ENCODE data around the gene SRC. TPM values are rescaled to one million over a fixed set of nuclear protein-coding genes. Genes with fewer than 3 reads are reported as not detected.
A peak's percentile ranks its signal among the peaks of the same experiment; 100 is the strongest.
"Not testable (repeated sequence)": the region's sequence is repeated elsewhere in the genome, so short reads cannot be mapped to it uniquely, and the experiment has no call there.

SRC gene
- total RNA-seq, 1 experiment from 2014 or later = 15.3 TPM

DNA sequence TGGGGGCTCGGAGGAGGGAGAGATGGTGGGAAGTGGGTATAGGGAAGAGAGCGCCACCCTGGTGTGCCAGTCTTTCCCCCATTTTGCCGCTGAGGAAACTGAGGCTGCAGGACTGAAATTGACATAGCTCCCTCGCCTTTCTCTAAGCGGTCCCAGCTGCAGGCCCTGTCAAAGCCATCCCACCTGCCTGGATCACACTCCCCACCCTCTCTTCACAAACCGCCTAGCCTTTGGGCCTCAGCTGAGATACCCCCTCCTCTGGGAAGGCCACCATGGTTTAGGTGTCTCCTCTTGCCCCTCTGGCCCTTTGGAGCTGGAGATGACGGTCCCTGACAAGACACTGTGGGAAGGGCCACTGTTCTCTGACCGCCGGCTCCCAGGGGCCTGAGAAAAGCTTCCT is 16.9 kb downstream of the SRC start:
- DNase-seq (ENCODE audit: low spot score) = no peak

DNA sequence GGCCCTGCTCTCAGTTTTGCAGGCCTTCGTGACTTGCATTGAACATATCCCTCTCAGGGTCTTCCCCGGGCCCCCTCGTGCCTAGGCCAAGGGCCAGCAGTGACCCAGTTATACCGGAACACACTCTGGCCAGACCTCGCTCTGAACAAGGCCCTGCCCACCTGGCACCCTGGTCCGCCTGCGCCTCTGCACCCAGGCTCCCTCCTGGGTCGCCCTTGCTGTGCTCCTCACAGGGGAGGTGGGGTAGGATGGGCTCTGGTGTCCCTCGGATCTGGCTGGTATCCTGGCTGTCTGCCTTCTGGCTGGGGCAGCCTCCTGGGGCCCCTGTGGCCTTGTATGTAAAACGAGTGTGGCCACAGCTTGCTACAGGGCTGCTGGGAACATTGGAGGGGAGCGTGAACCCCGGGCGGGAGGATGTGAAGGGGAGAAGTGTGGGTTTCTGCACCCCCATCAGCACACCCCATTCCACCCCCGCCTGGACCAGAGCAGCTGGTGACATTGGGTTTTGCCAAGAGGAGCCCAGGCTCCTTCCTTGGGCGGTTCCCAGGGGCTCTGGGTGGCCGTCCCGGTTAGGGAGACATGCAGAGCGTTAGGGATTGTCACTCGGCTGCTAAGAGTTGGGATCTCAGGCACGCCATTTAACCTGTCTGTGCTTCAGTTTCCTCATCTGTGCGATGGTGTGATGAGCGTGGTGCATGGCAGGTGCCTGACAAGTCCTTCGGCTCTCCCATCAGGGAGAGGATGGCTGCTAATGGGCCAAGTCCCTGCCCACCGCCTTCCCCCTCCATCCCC is 17.5 kb downstream of the SRC start:
- no peak for DNase-seq (ENCODE audit: low spot score)

DNA sequence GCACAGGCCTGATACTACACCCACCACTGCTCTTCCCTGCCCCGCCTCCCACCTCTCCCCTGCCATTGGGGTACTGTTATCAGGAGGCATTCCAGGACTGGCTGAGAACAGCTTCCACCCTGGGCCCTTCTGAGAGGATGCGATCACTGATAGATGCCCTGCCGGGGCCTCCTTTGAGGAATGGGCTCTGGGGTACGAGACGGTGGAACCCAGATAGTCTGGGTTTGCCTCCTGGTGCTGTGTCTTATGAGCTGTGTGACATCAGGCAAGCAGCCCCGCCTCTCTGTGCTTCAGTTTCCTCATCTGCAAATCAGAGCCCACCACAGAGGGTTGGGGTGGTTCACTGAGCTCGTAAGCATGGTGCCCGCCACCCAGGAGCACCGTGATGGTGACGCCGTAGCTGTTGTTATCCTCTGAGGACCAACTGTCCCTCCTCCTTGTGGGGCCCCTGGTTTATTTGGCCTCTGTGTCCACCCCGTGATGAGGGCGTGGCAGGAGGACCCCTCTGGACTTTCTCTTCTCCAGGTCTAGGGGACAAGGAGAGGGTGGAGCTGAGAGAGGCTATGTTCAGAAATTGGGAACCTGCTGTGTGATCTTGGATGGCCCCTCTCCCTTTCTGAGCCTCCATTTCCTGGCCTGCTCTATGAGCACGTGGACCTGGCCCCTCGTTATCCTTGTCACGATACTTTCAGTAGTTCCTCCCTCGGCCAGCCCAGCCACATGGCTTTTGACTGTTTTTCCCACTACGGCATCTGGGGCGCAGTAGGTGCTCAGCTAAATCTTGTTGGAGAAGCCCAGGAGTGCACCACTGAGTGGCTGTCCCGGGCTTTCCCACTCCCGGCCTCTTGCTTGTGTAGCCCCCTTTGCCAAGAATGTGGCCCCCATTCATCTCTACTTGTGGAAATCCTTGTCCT is 18.3 kb downstream of the SRC start:
- no peak for DNase-seq (ENCODE audit: low spot score)

DNA sequence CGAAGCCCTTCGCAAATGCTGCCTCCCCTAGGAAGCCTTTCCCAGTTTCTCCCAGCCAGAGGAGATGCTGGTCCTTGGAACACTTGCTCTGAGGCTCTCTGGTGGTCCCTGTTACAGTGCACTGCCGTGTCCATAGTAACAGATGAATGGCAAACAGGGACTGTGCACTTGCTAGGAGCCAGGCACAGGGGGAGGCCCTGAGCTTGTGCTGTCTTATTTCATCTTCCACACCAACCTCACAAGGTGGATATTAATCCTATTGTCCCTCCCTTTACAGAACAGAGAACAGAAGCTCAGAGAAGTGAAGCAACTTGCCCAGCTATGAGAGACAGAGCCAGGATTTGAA is 19.0 kb downstream of the SRC start:
- no peak for DNase-seq (ENCODE audit: low spot score)

DNA sequence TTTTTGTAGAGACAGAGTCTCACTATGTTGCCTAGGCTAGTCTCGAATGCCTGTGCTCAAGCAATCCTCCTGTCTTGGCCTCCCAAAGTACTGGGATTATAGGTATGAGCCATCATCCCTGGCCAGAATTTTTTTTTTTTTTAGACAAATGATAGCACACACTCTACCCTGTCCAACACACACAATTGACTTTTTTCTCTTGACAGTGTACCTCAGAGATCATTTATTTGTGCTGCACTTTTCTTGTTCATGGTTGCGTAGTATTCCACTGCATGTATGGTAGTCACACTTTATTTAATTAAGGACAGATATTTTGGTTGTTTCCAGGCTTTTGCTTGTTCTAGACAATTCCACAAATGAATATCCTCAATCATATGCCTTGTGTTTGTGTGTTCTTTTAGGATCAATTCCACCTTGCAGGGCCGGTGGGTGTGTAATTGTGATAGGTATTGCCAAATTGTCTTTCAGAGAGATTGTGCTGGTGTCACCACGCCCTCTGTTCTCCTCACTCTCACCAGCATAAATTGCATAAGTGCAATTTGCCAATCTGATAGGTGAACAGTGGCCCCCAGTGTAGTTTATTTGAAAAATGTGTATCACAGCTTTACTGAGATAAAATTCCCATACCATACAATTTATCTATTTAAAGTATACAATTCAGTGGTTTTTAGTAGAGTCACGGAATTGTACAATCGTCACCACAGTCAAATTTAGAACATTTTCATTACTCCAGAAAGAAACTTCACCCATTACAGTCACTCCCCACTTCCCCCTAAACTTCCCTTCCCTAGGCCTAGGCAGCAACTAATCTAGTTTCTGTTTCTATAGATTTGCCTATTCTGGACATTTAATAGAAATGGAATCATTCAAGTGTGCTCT is 20.1 kb downstream of the SRC start:
- DNase-seq (ENCODE audit: low spot score) = no peak

DNA sequence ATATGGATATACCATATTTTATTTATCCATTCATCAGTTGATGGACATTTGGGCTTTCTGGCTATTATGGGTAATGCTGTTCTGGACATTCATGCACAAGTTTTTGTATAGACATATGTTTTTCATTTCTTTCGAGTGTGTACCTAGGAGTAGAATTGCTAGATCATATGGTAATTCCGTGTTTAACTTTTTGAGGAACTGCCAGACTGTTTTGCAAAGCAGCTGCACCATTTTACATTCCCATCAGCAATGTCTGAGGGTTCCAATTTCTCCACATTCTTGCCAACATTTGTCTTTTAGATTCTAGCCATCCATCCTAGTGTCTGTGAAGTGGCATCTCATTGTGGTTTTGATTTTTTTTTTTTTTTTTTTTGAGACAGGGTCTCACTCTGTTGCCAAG is 20.8 kb downstream of the SRC start:
- DNase-seq (ENCODE audit: low spot score) = no peak

DNA sequence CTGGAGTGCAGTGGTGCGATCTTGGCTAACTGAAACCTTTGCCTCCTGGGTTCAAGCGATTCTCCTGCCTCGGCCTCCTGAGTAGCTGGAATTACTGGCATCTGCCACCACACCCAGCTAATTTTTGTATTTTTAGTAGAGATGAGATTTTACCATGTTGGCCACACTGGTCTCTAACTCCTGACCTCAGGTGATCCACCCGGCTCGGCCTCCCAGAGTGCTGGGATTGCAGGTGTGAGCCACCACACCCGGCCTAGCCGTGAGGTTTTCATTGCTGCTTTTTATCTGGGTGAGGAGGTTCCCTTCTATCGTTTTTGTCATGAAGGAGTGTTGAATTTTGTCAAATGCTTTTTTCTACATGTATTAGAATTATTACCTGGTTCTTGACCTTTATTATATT is 23.9 kb downstream of the SRC start:
- no peak for DNase-seq (ENCODE audit: low spot score)

DNA sequence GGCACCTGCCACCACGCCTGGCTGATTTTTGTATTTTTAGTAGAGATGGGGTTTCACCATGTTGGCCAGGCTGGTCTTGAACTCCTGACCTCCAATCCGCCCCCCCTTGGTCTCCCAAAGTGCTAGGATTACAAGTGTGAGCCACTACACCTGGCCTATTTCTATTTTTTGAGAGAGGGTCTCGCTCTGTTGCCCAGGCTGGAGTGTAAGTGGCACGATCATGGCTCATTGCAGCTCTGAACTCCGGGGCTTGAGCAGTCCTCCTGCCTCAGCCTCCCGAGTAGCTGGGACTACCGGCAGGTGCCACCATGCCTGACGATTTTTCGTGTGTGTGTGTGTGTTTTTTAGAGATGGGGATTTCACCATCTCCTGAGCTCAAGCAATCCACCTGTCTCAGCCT is 25.9 kb downstream of the SRC start:
- DNase-seq (ENCODE audit: low spot score) = not testable (repeated sequence)

DNA sequence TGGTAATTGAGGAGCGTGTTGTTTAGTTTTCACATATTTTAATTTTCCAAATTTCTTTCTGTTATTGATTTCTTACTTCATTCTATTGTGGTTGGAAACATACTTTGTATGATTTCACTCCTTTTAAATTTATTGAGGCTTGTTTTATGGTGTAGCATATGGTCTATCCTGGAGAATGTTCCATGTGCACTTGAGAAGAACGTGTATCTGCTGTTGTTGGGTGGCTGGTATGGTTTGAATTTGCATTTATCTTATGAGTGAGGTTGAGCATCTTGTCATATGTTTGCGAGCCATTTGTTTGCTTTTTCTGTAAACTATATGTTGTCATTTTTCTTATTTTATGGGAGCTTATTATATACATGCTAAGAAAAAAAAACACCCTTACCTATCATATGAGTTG is 26.5 kb downstream of the SRC start:
- no peak for DNase-seq (ENCODE audit: low spot score)

DNA sequence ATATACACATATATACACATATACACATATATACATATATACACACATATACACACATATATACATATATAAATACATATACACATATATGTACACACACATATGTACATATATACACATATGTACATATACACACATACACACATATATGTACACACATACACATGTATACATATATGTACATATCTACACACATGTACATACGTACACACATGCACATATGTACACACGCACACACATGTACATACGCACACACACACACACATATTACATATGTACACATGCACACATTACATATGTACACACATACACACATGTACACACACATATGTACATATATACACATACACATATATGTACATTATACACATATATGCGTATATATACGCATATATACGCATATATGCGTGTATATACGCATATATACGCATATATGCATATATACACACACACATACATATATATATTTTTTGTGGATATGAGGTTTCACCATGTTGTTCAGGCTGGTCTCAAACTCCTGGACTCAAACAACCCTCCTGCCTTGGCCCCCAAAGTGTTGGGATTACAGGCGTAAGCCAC is 27.2 kb downstream of the SRC start:
- no peak for DNase-seq (ENCODE audit: low spot score)

DNA sequence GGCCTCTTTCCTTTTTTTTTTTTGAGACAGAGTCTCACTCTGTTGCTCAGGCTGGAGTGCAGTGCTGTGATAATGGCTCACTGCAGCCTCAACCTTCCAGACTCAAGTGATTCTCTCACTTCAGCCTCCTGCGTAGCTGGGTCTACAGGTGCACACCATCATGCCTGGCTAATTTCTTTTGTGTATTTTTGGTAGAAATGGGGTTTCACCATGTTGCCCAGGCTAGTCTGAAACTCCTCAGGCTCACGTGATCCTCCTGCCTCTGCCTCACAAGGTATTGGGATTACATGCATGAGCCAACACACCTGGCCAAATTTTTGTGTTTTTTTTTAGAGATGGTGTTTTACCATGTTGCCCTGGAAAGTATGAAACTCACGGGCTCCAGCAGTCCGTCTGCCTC is 29.3 kb downstream of the SRC start:
- DNase-seq (ENCODE audit: low spot score) = no peak

DNA sequence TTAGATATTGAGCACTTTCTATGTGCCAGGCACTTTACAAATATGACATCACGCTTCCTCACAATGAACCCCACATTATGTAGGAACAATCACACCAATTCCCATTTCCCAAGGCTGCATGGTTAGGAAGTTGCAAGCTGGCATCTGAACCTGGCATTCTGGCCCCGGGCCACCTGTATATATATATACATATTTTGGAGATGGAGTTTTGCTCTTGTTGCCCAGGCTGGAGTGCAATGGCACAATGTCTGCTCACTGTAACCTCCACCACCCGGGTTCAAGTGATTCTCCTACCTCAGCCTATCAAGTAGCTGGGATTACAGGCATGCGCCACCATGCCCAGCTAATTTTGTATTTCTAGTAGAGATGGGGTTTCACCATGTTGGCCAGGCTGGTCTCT is 30.4 kb downstream of the SRC start:
- DNase-seq (ENCODE audit: low spot score) = no peak

DNA sequence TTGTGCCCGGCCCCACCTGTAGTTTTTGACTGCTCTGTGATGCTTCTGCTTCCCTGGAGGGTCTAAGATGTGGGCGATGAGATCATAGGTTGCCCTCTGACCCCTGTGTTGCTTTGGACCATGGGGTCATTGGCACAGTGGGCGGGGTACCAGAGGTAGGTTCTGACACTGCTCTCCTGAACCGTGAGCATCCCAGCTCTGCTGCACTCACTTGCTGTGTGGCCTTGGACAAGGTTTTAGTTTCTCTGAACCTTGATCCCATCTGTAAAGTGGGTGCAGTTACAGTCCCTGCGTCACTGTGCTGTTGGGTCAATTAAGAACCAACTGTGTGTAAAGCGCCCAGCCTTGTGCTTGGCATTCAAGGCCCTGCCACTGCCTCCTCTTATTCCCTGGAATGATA is 30.9 kb downstream of the SRC start:
- no peak for DNase-seq (ENCODE audit: low spot score)

DNA sequence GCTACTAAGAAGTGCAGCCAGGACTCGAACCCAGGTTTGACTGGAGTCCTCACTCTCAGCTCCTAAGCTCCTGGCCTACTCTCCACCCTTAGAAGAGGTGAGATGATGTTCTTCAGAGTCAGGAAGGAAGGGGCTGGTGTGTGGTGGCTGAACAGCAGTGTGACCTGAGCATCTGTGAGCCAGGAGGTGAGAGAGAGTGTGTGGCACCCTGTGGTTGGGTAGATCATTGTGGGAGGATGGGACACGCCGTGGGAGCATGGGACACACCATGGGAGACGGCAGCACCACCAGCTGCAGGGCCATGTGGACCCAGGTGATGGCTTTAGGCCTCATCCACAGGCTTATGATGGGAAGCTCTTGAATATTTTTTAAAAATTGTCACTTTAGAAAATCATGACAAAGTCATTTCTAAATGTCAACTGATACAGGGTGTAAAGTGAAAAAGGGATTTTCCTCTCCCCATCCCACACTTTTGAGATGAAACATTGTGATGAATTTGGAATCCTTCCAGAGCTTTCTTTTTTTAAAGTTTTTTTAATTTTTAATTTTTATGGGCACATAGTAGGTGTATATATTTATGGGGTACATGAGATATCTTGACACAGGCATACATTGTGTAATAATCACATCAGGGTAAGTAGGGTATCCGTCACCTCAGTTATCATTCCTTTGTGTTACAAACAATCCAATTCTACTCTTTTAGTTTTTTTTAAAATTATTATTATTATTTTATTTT is 31.6 kb downstream of the SRC start:
- DNase-seq (ENCODE audit: low spot score) = no peak

DNA sequence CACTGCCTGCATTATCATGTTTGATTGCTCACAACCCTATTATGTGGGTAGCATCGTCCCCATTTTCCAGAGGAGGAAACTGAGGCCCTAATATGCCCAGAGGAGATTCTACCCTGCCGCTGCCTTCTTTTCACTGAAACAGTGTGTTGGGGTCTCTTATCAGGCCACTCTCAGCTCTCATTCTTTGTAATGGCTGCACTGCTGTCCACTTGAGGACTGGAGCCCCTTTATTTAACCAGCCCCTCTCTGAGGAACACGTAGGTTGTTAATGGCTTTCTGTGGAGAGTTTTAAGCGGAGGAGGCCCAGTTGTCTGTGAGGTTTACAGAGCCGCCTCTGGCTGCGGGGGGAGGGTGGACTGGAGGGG is 32.5 kb downstream of the SRC start:
- DNase-seq (ENCODE audit: low spot score) = no peak

DNA sequence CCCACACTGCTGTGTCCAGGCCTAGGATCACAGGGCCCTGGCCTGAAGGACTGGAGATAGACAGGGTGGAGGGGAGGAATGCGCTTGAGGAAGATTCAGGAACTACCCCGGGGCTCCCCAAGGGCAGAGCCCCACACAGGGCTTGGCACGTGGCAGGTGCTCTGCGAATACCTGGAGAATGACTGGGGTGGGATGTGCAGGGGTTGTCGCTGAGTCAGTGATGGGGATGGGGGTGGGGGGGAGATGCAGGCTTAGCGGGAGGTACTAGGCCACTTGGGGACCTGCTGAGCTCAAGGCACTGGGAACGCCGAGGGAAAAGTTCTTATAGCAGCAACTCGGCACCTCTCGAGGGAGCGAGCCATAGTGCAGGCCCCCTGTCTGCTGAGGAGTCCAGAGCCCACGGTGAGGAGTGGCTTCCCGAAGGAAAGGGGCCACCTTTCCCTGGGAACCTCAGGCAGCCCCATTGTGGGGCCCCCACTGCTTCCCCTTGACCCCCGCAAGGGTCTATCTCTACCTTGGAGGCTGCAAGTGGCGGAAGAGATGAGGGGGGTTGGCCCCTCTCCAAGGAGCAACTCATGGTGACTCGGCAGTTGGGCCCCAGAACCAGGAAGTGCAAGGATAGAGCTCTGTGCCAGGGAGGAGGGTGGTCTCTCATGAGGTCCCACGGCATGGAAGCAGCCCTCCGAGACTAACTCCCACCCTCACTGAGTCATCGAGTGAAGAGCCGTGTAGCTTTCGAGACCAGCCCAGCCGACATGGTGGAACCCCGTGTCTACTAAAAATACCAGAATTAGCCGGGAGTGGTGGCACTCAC is 33.1 kb downstream of the SRC start:
- peak; percentile 52 for DNase-seq (ENCODE audit: low spot score)

DNA sequence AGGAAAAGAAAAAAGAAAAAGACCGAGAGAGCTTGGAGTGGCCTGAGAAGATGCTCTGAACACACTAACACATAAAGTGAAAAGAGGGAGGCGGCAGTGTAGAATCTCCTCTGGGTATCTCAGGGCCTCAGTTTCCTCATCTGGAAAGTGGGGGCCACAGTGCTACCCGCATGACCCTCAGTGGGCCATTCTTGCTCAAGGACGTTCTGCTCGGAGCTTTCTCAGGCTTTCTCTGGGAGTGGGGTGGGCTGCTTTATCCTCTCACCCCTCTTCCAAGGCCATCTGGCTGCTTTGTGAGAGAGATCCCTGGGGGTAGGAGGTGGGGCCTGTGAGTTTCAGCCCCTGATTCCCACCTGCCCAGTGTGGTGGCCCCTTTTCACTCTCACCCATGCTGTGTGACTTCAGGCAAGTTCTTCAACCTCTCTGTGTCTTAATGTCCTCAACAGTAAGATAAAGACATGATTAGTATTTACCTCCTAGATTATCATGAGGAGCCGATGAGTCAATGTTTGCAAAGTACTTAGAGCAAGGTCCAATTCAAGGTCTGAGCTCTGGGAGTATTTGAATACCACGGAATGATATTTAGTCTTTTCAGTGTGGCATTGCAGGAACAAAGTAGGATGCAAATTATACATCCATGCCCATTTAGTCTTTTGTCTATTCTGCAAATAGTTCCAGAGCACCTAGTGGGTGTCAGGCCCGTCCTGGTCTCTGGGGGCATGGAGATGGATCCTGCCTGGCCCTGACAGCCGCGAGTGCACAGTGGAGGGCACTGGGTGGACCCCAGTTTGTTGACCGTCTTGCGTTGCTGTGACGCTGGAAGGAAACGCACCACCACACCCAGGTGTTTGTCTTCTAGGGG is 34.3 kb downstream of the SRC start:
- DNase-seq (ENCODE audit: low spot score) = peak; percentile 46

DNA sequence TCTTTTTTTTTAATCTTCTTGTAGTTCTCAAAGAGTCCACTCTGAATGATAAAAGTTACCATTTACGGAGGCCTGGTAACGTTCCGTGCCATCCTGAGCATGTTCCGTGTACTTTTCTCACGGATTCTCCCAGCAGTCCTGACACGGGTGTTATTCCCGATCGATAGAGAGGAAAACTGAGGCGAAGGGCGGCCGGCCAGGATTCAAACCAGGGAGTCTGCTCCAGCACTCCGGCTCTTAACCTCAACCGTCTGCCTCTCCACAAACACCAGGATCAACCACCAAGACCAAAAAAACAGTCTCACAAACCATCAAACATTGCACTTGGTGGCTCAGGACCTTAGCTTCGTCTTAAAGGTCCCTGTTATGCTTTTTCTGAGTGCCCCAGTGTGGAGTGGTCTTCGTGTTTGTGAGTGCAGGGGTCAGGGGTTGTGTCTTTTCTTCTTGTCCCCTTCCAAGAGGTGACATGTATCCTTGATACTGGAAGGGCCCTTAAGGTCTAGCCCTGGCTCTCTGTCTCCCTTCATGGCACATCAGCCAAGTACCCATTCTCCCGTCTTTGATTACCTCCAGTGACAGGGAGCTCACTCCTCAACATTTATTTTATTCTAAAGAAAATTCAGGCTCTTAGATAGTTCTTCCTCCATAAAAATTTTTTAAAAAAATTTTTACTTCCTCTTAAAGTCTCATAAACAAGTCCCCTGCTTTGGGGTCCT is 35.1 kb downstream of the SRC start:
- no peak for DNase-seq (ENCODE audit: low spot score)
